Measurements from ENCODE around the gene PHKB. TPM values are rescaled to one million over a fixed set of nuclear protein-coding genes. Genes with fewer than 3 reads are reported as not detected.

PHKB gene
- polyA plus RNA-seq, 10 donors: 49.6 to 64.7 (median 55.2) TPM

- no peak for DNase-seq
These were observed 265.0 kb downstream of the PHKB start for GRCh38 chr16:47726031-47726675.

DNA sequence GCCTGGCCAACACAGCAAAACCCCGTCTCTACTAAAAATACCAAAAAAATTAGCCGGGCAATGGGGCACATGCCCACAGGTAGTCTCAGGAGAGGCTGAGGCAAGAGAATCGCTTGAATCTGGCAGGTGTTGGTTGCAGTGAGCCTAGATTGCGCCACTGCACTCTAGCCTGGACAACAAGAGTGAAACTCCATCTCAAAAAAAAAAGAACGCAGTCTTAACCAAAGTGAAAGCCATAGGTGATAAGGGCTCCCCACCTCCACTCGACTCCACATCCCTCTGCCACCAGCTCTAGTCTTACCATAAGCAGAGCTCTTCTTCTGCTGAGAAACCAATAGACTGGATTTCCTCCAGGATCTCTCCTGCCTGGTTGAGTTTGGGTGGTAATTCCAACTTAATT lies 266.0 kb downstream of the PHKB start:
- no peak for DNase-seq

GRCh38 chr16:47728205-47728604 lies 267.1 kb downstream of the PHKB start:
- DNase-seq: no peak

DNA sequence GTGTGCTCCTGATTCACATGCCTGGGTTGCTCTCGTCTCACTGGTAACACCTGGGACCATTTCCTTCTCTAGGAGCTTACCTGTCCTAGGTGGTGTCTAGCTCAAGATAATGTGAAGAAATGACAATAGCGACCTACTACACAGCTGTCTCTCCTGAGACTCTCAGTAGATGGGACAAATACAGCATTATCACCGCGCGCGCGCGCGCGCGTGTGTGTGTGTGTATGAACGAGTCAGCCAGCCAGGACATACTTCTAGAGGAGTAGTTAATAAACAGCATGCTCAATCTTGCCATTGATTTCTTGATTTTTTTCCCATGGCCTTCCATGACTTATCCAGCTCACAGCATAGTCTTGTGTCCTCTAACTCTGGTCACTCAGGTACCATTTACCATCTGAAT lies 268.6 kb downstream of the PHKB start:
- DNase-seq: no peak

DNA sequence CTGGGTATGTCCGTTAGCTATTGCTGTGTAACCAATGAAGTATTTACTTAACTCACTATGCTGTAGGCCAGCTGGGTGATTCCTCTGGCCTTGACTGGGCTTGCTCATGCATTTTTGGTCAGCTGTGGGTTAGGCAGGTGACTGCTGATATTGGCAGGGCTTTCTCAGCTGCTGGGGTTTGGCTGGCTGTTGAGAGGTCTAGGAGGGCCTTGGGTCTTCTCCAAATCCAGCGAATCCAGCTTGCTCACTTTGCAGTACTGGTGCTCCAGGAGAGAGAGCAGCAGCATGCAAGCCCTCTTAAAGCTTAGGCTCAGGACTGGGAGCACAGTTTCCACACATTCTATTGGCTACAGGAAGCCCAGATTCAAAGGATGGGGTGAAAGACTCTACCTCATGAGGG lies 270.1 kb downstream of the PHKB start:
- DNase-seq: peak in 1 of 3 donors; percentile 47

DNA sequence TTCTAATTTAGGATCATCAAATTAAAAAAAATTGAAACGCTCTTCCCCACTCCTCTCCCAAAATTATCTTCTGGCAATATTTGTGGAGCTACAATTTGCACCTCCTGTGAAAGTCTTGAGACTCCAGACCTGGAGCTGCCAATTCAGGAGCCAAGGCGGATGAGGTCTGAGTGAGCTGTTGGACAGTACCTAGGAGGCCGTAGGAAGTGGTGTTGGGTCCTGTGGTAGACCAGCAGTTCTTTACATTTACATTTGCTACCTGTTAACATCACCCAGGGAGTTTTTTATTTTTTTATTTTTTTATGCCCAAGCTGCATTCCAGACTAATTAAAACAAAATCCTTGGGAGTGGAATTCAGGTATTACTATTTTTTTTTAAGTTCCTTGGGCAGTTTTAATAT lies 271.0 kb downstream of the PHKB start:
- no peak for DNase-seq

- DNase-seq: peak in 1 of 3 donors; percentile 87
These were observed 271.5 kb downstream of the PHKB start for GRCh38 chr16:47732523-47733111.

DNA sequence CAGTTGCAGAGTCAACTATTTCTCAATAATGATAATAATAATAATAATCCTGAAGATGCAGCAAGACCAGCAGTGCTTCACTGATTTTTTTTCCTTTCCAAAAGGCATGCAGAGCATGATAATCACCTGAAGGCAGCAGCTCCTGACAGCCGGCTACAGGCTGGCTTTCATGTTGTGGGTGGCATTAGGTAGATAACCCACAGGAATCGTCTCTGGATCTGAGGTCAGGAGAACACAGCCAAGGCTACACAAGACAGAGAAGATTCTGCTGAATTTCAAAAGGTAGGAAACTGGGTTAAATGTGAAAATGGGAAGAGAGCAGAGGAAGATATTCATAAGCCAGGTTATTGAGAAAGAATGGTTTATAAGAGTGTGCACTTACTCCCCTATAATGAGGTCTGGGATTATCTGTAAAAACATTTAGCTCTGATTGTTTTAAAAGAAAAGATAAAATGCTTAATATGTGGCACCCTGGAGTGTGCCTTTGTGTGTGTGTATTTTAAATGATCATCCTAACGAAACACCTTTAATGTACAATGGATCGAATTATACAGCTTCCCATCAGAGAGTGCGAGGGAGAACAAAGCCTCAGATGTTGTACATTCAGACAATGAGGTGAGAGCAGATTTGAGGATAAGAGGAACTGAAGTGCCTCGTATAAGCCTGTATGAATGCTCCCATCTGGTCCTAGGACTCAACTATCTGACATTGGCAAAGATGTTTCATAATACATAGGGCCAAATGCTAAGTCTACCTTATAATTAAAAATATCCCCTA lies 273.1 kb downstream of the PHKB start:
- DNase-seq: no peak

GRCh38 chr16:47734987-47735594 lies 274.0 kb downstream of the PHKB start:
- DNase-seq: no peak

- no peak for DNase-seq
These were observed 289.2 kb downstream of the PHKB start for GRCh38 chr16:47750371-47750770.

Other genes with a start within 250 kb of the PHKB start
- 100 to 1,000 TPM in 3 of 10 donors, 10 to 100 TPM in 7; 71.8 to 109 (median 83.0) TPM for gene ITFG1, start 268 bp upstream of the PHKB start, polyA plus RNA-seq (ENCODE audit: insufficient read length in 10 of 10)